GM18868 (cell line): ENCODE results near the gene EPHA2.

ENCODE experiments used
- ATAC-seq: cut with Tn5 transposase; IDR thresholded peaks from one replicate; pipeline ENCODE4 v1.9.1; 2021; ENCODE audit warnings: mild to moderate bottlenecking, moderate library complexity; ENCODE audit not compliant: unreplicated experiment

The EPHA2 gene

DNA sequence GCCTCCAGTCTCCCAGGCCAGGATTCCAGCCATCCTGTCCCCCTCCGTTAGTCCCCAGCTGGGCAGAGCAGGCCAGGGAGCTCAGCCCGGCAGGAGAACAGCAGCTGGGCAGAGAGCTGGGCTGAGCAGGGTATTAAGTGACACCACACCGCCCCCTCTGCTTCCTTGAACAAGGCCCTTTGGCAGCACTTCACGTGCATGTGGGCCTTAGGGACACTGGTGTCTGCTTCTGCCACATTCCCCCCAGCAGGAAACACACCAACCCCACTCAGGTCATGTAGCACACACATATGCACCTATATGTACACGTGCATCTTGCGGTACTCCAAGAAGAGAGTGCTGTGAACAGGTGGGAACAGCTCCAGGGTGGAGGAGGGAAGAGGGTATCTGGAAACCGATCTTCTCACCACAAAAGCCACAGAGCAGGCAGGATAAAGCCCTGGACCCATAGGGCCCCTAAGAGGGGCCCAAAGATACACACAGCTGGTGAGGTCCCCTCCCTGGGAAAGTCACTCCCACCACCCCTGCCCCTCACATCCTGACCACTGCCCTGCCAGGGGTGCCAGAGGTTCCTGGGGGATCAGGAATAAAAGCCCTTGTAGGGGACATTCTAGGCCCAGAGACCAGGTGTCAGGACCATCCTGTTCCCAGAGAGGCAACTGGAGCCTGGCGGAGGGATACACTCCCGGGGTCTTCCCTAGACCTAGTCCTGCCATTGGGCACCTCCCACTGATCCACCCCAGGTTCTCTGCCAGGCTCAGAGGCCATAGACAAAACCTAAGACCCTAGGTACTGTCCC lies 4.5 kb downstream of the EPHA2 start:
- no peak for ATAC-seq

DNA sequence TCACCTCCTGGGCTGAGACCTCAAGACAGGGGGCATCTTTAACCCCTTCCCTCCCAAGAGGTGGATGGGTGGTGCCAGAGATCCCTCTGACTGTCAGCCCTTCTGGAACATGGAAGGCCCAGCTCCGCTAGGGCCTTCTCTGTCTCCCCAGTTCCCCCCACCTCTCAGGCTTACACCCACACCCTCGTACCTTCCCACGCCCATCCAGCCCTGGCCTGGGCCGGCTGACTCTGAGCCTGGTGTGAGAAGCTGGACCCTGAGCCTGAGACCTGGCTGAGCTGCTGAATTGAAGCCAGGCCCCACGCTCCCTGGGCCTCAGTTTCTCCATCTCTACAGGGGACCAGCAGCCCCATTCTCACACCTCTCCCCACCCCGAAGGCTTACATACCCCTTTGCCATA lies 5.4 kb downstream of the EPHA2 start:
- no peak for ATAC-seq

DNA sequence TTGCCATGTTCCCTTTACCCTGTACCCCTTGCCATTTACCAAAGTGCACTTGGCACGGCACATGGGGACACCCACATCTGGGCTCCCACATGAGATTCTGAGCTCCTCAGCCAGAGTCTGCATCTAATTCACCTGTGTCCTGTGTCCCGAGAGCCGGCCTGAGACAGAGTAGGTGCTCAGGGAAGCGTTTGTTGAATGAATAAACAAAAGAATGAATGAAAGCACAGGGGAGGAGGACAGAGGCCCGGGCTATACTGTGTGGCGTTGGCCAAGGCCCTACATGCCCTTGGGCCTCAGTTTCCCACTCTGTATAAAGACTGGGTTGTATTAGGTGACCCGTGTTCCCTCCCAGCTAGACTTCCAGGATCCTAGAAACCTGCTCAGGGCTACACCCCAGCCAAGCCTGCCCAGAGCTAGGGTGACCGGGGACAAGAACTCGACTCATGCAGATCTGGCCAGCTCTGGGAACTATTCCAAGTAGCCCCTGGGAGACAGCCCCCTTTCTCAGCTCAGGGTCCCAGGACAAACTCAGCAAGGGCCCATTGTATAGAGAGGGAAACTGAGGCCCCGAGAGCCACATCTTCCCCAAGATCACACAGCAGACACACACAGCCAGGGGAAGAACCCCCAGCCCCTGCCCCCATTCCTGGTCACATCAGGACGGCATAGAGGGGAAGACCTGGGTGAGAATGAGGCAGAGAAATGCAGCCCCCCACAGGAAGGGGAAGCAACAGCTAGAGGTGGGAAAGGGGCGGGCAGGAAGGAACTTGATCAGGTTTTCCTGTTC lies 6.0 kb downstream of the EPHA2 start:
- ATAC-seq = no peak

DNA sequence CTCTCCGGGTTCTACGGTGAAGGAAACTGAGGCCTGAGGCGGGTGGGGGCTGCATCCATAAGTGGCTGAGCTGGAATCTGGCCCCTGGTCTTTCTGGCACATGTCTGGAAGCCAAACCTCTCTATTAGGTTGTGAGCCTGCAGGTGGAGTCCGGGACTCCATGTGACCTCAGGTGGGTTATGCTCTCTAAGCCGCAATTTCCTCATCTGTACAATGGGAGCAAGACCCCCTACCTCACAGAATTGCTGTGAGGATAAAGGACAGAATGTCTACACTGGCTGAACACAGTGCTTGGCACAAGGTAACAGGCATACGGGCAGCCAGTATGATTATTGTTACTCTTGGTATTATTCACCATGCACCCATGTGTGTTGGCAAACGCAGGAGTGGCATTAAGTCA lies 6.7 kb downstream of the EPHA2 start:
- no peak for ATAC-seq

DNA sequence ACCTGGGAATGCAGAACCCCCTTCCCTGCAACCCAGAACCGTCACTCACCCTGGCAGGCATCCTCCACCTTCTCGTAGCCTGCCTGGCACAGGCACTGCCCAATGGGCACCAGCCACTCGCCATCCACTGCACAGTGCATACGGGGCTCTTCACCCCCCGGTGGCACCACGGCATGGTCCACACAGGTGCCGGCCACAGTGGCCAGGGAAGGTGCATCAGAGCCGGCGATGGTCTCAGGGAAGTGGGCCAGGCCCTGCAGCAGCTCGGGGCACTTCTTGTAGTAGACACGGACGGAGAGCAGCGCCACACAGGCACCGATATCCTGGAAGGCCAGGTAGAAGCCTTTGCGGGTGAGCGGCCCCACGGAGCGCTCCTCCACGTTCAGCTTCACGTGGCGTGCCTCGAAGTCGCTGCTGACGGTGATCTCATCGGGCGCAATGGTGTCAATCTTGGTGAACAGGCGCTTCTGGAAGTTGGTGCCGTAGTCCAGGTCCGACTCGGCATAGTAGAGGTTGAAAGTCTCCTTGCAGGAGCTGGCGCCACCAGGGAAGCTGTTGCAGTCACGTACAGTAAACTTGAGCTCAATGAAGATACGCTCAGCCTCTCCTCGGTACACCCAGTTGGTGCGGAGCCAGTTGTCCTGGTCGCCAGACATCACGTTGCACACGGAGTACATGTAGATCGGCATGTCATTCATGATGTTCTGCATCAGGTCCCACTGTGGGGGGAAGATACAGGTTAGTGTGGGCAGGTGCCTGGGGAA lies 7.4 kb downstream of the EPHA2 start:
- no peak for ATAC-seq

DNA sequence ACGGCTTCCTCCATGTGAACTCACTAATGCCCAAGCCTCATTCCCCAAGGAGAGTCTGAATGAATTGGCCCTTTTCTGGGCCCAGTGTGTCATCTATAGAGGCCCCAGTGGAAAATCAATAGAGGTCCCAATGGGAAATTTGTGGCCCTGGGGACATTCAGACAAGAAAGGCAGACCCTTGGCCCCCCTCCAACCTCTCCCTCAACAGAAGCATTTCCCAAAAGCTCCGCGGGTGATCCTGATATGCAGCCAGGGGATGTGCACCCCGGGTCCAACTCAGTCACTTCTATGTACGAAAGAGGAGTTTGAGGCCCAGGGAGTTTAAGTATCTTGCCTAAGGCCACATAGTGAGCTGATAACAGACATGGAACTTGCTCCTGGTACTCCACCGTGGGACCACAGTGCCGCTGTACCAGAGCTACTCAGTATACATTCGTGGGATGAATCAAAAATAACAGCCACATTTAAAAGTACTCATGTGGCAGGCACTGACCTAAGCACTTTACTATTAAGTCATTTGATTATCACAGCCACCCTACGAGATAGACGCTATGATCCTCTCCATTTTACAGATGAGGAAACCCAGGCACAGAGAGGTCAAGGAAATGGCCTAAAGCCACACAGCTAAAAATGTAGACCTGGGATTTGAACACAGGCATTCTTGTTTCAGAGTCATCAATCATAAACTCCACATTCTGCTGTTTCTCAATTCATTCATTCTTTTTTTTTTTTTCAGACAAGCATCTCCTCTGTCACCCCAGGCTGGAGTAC lies 8.5 kb downstream of the EPHA2 start:
- no peak for ATAC-seq

DNA sequence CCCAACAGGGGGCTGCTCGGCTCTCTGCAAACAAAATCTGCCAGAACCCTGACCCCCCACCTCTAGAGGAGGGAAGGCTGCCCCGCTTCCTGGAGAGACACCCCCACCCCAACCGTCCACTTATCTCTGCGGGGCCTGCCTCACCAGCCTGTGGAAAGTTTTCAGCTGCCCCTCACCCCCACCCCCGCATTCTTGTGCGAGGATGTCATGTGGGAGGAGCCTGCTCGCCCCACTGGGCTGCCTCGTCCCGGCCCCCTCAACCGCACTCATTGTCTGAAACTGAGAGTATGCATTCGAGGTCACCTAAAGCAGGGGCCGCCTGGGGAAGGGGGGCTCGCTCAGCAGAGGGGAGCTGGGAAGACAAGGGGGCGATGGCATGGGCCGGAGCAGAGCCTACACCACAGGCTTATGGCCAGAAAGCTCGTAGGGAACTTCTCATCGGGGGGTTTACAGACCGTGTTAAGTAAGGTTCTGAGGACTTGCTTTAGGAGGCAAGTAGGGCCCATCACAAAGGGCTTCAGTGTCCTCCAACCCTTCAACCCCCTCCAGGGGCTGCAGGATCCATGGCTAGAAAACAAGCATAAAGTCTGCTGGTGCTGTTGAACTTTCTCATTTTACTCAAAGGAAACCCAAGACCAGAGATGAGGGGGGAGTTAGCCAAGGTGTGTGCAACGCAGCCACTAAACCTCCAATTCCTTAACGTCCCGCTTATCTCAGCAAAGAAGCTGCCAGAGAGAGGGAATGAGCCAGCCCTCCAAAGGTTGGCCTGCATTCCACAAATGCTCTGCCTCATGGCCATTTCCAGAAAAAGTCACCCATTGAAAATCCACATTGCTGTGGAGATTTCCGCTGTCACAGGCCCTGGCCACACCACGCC lies 9.4 kb downstream of the EPHA2 start:
- ATAC-seq = no peak

DNA sequence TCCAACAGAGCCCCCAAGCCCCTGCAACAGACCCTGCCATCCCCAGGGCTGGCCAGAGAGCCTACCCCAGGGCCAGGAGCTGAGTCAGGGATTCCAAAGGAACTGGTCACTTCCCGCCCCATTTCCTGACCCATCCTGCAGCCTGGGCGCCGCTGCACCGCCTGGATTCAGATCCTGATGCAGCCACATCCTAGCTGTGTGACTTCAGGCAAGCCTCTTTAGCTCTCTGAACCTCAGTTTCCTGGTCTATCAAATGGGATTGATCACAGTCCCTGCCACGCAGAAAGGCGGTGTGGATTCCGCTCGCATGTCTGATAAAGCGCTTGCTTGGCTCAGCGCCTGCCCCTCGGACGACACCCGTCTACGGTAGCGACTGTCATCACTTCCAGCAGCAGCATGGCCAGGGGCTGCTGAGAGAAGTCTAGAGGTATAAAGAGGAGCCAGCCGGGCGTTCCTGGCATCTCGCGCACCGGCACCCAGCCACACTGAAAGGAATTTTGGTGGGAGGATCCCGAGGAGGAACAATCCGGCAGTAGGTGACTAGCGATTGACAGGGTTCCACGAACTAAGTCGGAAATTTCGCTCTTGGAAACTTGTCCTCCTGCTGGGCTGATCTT lies 10.1 kb downstream of the EPHA2 start:
- ATAC-seq = no peak

DNA sequence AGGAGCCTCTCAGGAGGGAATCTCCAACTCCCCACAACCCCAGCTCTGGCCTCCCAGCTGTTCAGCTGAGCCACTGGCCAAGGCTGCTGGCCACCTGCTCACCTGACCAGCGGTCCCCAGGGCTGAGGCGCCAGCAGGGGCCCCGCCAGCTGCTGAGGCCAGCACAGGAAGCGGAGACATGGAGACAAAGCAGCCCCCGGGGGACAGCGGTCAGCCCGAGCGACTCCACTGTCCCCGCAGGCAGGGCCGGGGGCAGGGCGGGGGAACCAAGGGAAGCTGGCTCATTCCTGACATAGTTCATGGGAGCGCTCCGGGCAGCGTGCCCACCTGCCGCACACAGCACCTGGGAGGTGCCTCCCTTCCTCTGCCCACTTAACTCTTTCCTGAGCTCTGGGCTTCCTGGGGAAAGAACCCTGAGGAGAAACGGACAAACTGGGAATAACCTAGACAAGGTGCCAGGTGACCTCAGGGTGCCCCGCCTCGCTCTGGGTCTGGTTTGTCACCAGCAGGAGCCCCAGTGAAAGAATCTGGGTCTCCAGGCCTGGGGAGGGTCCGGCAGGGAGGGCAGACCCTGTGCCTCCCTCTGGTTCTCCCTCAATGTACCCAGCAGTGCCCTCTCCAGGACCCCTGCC lies 10.7 kb downstream of the EPHA2 start:
- no peak for ATAC-seq

DNA sequence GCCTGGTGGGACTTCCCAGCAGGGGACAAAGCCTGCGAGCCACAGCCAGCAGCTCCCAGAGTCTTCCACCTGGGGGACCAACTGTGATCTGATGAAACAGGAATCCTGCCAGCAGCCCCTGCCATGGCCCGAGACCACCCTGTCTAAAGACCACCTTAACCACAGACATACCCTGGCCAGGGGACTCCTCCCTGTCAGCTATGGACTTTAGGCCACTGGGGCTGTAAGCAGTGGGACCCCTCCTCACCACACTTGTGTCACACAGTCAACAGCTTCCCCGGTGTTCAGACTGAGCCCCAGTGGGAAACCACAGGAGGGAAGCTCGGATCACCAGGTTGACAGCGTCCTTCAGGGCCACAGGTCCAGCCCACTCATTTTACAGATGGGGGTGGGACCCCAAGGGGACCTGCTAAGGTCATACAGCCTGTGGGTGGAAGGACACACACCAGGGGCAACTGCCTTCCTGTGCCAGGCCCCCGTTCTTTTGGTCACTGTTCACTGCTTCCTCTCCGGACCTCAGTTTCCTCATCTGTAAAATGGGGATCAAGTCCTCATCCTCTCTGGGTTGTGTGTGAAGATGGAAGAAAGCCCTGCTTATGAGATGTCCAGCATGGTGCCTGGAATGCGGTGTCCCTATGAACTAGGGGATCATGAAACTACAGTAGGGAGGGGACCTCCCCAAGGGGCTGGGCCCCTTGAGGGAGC lies 11.4 kb downstream of the EPHA2 start:
- no peak for ATAC-seq

DNA sequence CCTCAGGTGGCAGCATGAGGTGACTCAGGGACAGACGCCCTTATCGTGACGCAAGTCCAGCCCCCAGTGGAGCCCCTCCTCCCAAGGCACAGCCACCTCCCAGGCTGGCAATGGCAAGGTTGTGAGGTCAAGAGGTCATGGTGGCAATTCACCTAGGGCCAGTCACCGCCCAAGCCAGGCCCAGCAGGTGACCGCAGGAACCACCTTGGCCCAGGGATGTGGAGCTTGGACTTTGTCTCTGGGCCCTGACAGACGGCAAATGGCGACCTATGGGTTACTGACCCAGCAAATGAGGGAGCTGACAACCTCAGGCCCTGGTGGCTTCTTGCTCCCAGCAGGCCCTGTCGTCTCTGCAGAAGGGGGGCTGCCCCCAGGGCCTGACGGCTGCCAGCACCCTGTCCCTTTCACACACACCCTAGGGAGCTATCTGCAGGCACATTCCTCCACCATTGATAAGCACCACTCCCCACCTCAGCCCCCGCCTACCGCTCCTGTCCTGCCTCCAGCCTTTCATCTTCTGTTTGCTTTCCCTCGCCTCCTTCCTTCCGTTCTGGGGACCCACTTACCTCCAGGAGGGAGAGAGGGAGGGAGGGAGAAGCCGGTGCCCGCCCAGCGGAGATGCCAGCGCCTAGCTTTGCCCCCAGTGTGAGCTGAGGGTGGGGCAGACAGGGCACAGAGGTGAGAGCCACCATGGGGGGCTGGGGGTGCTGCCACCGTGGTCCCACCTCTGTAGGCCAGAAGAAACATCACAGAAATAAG lies 12.1 kb downstream of the EPHA2 start:
- no peak for ATAC-seq

DNA sequence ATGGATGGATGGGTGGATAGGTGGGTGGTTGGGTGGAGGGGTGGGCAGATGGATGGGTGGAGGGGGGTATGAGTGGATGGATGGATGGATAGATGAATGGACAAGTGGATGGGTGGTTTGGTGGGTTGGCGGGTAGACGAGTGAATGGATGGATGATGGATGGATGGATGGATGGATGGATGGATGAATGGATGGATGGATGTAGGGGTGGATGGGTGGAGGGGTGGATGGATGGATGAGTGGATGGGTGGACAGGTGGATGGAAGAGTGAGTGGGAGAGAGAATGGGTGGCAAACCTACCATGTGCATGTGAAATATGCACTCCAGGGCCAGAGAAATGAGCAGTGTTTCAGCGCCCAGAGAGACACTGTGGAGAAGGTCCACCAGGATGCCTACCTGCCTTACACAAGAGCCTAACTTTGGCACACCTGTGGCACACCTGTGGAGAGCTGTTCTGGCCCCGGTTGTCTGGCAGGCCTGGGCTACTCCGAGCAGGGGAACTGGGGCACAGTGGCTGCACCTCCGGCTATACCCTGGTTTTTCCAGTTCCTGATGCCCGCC lies 12.8 kb downstream of the EPHA2 start:
- no peak for ATAC-seq

DNA sequence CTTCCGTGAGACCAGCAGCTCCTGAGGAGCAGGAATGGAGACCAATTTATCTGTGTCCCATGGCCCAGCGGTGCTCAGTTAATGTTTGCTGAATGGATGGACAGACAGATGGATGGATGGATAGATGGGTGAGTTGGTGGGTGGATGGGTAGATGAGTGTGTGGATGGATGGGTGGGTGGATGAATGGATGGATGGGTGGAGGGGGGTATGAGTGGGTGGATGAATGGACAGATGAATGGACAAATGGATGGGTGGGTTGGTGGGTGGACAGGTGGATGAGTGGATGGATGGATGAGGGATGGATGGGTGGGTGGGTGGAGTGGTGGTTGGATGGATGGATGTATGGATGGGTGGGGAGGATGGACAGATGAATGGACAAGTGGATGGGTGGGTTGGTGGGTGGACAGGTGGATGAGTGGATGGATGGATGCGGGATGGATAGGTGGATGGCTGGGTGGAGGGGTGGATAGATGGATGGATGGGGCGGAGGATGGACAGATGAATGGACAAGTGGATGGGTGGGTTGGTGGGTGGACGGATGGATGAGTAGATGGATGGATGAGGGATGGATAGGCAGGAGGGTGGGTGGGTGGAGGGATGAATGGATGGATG lies 13.4 kb downstream of the EPHA2 start:
- ATAC-seq = no peak

DNA sequence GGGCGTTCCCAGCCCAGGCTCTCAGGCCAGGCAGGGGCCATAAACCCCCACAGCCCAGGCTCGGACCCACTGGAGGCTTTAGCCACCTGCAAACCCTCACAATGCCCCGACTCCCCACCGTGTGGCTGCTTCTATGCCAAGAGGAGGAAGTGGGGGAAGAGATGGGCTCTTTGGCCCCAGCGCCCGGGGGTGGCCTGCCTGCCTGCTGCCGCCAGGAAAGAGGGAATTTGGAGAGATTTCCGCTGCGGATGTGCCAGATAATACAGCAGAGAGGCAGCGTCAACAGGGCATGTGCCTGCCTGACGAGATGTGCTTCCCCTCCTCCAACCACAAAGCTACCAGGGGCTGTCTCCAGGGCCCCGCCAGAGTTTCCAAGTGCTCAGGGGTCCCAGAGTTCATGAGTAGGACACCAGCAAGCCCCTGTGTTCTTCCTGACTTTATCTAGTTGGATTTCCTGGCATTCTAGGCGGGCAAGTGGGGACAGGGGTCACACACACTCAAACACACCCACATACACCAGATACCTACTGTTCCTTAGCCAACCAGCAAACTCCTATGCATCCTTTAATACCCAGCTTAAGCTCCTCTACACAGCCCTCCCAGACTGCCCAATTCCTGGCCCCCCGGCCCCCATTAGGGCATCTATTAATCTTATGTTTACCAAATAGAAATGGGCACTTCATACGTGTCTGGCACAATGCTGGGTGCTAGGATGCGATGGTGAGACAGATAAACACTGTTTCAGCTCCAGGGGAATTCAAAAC lies 14.1 kb downstream of the EPHA2 start:
- ATAC-seq = no peak

DNA sequence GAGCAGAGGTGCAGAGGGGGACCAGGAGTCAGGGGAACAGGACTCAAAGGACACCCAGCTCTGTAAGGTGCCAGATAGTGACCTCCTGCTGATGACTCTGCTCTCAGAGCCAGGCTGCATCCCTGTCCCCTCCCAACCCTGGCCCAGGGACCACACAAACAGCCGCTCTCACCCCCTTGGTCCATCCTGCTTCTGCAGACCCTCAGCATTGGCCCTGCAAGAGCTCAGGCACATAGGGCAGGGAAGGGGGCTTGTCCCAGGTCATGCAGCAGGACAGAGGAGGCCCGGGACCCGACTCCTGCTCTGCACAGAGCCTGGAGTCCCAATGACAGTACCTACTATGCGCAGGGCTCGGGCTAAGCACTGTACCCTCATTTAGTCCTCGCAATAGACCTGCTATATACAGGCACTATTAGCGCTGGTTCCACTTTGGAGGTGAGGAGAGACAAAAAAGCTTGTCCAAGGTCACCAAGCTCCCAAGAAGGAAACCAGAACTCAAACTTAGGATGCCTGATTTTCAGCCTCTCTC lies 15.7 kb downstream of the EPHA2 start:
- no peak for ATAC-seq

DNA sequence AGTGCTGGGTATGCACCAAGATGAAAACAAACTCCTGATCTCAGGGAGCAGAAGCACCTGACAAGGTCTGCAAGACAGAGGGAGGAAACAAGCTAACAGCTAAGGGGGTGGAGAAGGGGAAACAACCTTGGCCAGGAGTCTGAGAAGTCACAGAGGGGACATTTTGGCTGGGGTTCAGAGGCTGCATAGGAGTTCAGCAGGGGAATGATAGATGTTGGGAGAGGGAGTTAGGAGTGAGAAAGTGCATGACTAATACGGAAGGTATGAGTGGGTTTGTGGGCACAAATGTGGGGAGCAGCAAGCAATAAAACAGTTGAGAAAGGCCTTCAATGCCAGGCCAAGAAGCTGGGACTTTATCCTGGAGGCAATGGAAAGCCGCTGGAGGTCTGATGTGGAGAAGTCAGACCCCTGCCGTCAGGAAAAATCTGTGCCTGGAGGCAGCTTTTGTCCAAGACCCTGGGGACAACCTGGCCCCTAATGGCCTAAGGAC lies 16.4 kb downstream of the EPHA2 start:
- ATAC-seq = no peak
